Lung (tissue), 12 donors: ENCODE results near the gene TUBG1. TPM values are rescaled to one million over a fixed set of nuclear protein-coding genes. Genes with fewer than 3 reads are reported as not detected.

Experiments used
- ATAC-seq: fragments of 200-7000 bp; cut with Tn5 transposase; one replicate; pipeline ENCODE4 v1.9.1; 2020; ENCODE audit warnings: moderate number of reproducible peaks; ENCODE audit not compliant: insufficient read depth, low FRiP score
- DNase-seq, 3 donors: peaks; one replicate each; pipeline ENCODE4 v3.0.0-alpha.2; 2013 to 2017
- H3K27ac ChIP-seq, 2 donors: one replicate each; pipeline ENCODE4 v1.5.1; 2013; ENCODE audit warnings: mild to moderate bottlenecking in 2 of 2, moderate library complexity in 2 of 2, control low read depth in 1 of 2, inconsistent platforms in 1 of 2, low read depth in 1 of 2, low read length in 1 of 2
- H3K27me3 ChIP-seq, 3 donors: one replicate each; pipeline ENCODE4 v1.5.1; 2013; ENCODE audit warnings: low read length in 2 of 3; ENCODE audit not compliant: control insufficient read depth in 3 of 3, insufficient read depth in 3 of 3
- H3K36me3 ChIP-seq, 4 donors: one replicate each; pipeline ENCODE4 v1.5.1; 2013; ENCODE audit warnings: low read length in 4 of 4, mild to moderate bottlenecking in 1 of 4, moderate library complexity in 1 of 4; ENCODE audit not compliant: control insufficient read depth in 4 of 4, insufficient read depth in 4 of 4
- H3K4me1 ChIP-seq, 5 donors: one replicate each; pipeline ENCODE4 v1.5.1; 2013; ENCODE audit warnings: low read length in 5 of 5, mild to moderate bottlenecking in 2 of 5, moderate library complexity in 1 of 5; ENCODE audit not compliant: control insufficient read depth in 5 of 5, insufficient read depth in 5 of 5
- H3K4me3 ChIP-seq: one replicate; pipeline ENCODE4 v1.5.1; 2013; ENCODE audit warnings: mild to moderate bottlenecking, control low read depth, moderate library complexity
- H3K9ac ChIP-seq, 2 donors: one replicate each; pipeline ENCODE4 v1.5.1; 2013; ENCODE audit warnings: low read length in 2 of 2, control low read depth in 1 of 2; ENCODE audit not compliant: insufficient read depth in 1 of 2
- H3K9me3 ChIP-seq, 4 donors: one replicate each; pipeline ENCODE4 v1.5.1; 2013; ENCODE audit warnings: low read length in 3 of 4, mild to moderate bottlenecking in 1 of 4, moderate library complexity in 1 of 4; ENCODE audit not compliant: control insufficient read depth in 4 of 4, insufficient read depth in 3 of 4
- CTCF ChIP-seq: IDR thresholded peaks from 2 replicates; pipeline ENCODE4 v1.5.1; 2012; ENCODE audit warnings: mild to moderate bottlenecking; ENCODE audit errors: control extremely low read depth, extremely low read depth
- WGBS, 2 donors: extraction: QIAGEN DNeasy Blood & Tissue Kit; methylation state at CpG; one replicate each; pipeline ENCODE4 v1.1.7; 2013; 5-methylcytosine and 5-hydroxymethylcytosine counted together
- polyA plus RNA-seq, 2 donors: library from polyadenylated mRNA; stranded (reverse); fragments of 200-250 nt; gene quantifications; one replicate each; pipeline ENCODE4 v1.2.1, GENCODE V29; 2013
- total RNA-seq, 2 donors: library from RNA; depleted of rRNA in 1 of 2; stranded (reverse); fragments of >200 nt in 1 of 2; gene quantifications; one replicate each; pipeline ENCODE4 v1.2.1, GENCODE V29; 2014 to 2021
- donor health status: control.
- donor health status: control.
- donor health status: Bipolar disorder and iron deficiency.
- donor health status: healthy.
- donor health status: DM: yes; HTN: yes; CAD: no.

Gene TUBG1
- total and polyA plus RNA-seq, 4 donors, result 12.1 to 39.0 (median 34.6) TPM

- 31 to 32% methylated on average over 41 to 42 of the region's 42 CpGs for WGBS, 2 donors
- Histone ChIP-seq H3K27me3 (no peaks in the 10 kb centered on the region), H3K27ac (peak overlapping the region; percentile 40 to 63), H3K4me3 (no peak overlapping the region), H3K4me1 (peaks cover 0 to 15% (median 0%) of the 10 kb centered on the region in 5 donors), H3K9me3 (no peaks in the 10 kb centered on the region), H3K9ac (peak overlapping the region; percentile 37 to 69), H3K36me3 (no peaks in the 10 kb centered on the region)
- no peak for TF ChIP-seq CTCF
- ATAC-seq (no peak), DNase-seq (peak; percentile 84 to 95 (median 93))
These were observed 44.0 kb downstream of the TUBG1 start for GRCh38 chr17:42653179-42654124.

- no peaks in the 10 kb centered on the region for H3K27me3 ChIP-seq
- H3K9me3 ChIP-seq, result no peaks in the 10 kb centered on the region
- H3K27ac ChIP-seq, result no peak overlapping the region
- WGBS, 2 donors, result 61 to 65% methylated on average over 2 of the region's 2 CpGs
- DNase-seq (no peak), ATAC-seq (no peak)
- TF ChIP-seq CTCF, result no peak
- peaks cover 0 to 1% (median 0%) of the 10 kb centered on the region in 4 donors for H3K36me3 ChIP-seq
- H3K4me3 ChIP-seq, result no peak overlapping the region
- no peak overlapping the region for H3K9ac ChIP-seq
- H3K4me1 ChIP-seq, result peaks cover 0 to 22% (median 4%) of the 10 kb centered on the region in 5 donors
These were observed 46.0 kb downstream of the TUBG1 start for GRCh38 chr17:42655528-42655927.

- WGBS, 2 donors, result 77 to 84% methylated on average over 9 of the region's 9 CpGs
- peaks cover 0 to 22% (median 4%) of the 10 kb centered on the region in 5 donors for H3K4me1 ChIP-seq
These were observed 48.5 kb downstream of the TUBG1 start for GRCh38 chr17:42657824-42658588.

More at GRCh38 chr17:42657824-42658588, 48.5 kb downstream of the TUBG1 start:
- Histone ChIP-seq H3K36me3 (peaks cover 0 to 18% (median 2%) of the 10 kb centered on the region in 4 donors), H3K27ac (no peak overlapping the region), H3K27me3 (no peaks in the 10 kb centered on the region), H3K9ac (no peak overlapping the region), H3K4me3 (no peak overlapping the region), H3K9me3 (no peaks in the 10 kb centered on the region)
- DNase-seq, result no peak
- TF ChIP-seq CTCF, result no peak
- no peak for ATAC-seq
